CD4-positive, alpha-beta memory T cell (primary cell): ENCODE results near the gene KANK2. TPM values are rescaled to one million over a fixed set of nuclear protein-coding genes. Genes with fewer than 3 reads are reported as not detected.
"Not testable (repeated sequence)": the region's sequence is repeated elsewhere in the genome, so short reads cannot be mapped to it uniquely, and the experiment has no call there.

Experiments used
- CTCF ChIA-PET: fragments of 350-600 bp; sonication (Branson Sonifier 250); formaldehyde crosslinking; loops from one replicate; lab custom pipeline; 2021; ENCODE audit warnings: inconsistent platforms; ENCODE audit not compliant: partially characterized antibody; lab: Charles Lee
- POLR2A ChIA-PET: fragments of 350-600 bp; sonication (Branson Sonifier 250); formaldehyde crosslinking; loops from one replicate; lab custom pipeline; 2021; ENCODE audit not compliant: partially characterized antibody; lab: Charles Lee
- DNase-seq, 5 donors: peaks; one replicate each; pipeline versions ENCODE4 v3.0.0 to v3.0.0-alpha.2; 2020 to 2022; ENCODE audit warnings: mixed read lengths in 1 of 5
- H3K27ac ChIP-seq: one replicate; pipeline ENCODE4 v1.7.0; 2013; ENCODE audit warnings: low read depth, low read length
- H3K27me3 ChIP-seq: 2 replicates; pipeline ENCODE4 v1.7.0; 2013; ENCODE audit warnings: mild to moderate bottlenecking, low read length, moderate library complexity; ENCODE audit not compliant: insufficient read depth
- H3K36me3 ChIP-seq: 2 replicates; pipeline ENCODE4 v1.7.0; 2013; ENCODE audit warnings: mild to moderate bottlenecking, low read length, moderate library complexity; ENCODE audit not compliant: insufficient read depth
- H3K4me1 ChIP-seq: 2 replicates; pipeline ENCODE4 v1.7.0; 2013; ENCODE audit warnings: mild to moderate bottlenecking, low read length, moderate library complexity; ENCODE audit not compliant: insufficient read depth
- H3K4me3 ChIP-seq, 2 donors: one replicate each; pipeline ENCODE4 v1.7.0; 2013; ENCODE audit warnings: low read length in 2 of 2, mild to moderate bottlenecking in 1 of 2
- H3K9me3 ChIP-seq, 2 donors: one replicate each; pipeline ENCODE4 v1.7.0; 2013; ENCODE audit warnings: low read length in 2 of 2, control low read depth in 1 of 2; ENCODE audit not compliant: control insufficient read depth in 1 of 2
- H3K27ac Mint-ChIP-seq, 7 donors: one replicate each; pipeline ENCODE4 v1.8.0; 2020 to 2021; ENCODE audit warnings: mixed read lengths in 7 of 7, mild to moderate bottlenecking in 6 of 7, inconsistent platforms in 3 of 7, moderate library complexity in 3 of 7
- H3K27me3 Mint-ChIP-seq, 2 donors: one replicate each; pipeline ENCODE4 v1.8.0; 2020 to 2021; ENCODE audit warnings: mixed read lengths in 2 of 2
- H3K36me3 Mint-ChIP-seq, 2 donors: one replicate each; pipeline ENCODE4 v1.8.0; 2020 to 2021; ENCODE audit warnings: mixed read lengths in 2 of 2, inconsistent platforms in 1 of 2, mild to moderate bottlenecking in 1 of 2
- H3K4me1 Mint-ChIP-seq, 4 donors: one replicate each; pipeline ENCODE4 v1.8.0; 2020 to 2021; ENCODE audit warnings: mixed read lengths in 4 of 4, mild to moderate bottlenecking in 1 of 4
- H3K4me3 Mint-ChIP-seq, 8 donors: one replicate each; pipeline ENCODE4 v1.8.0; 2020 to 2021; ENCODE audit warnings: mixed read lengths in 8 of 8, mild to moderate bottlenecking in 7 of 8, moderate library complexity in 6 of 8, inconsistent platforms in 3 of 8
- H3K9me3 Mint-ChIP-seq, 8 donors: one replicate each; pipeline ENCODE4 v1.8.0; 2020 to 2021; ENCODE audit warnings: mixed read lengths in 8 of 8, mild to moderate bottlenecking in 5 of 8, inconsistent platforms in 3 of 8, moderate library complexity in 1 of 8
- intact Hi-C: fragments of 100-400 bp; cut with micrococcal nuclease; formaldehyde crosslinking; loops from one replicate; pipeline ENCODE4 v1.15.1; 2023
- polyA plus RNA-seq, 2 donors: library from polyadenylated mRNA; unstranded; fragments of 300-500 nt; fragmentation: Illumina TruSeq; gene quantifications; one replicate each; pipeline ENCODE4 v1.2.3, GENCODE V29; 2021
- total RNA-seq, 2 experiments: library from RNA; stranded (reverse); gene quantifications; one replicate each; pipeline ENCODE4 v1.2.3, GENCODE V29; 2021

The KANK2 gene
- total and polyA plus RNA-seq, 4 experiments from 2014 or later: 0.17 to 0.52 (median 0.39) TPM; not detected in 1

DNA sequence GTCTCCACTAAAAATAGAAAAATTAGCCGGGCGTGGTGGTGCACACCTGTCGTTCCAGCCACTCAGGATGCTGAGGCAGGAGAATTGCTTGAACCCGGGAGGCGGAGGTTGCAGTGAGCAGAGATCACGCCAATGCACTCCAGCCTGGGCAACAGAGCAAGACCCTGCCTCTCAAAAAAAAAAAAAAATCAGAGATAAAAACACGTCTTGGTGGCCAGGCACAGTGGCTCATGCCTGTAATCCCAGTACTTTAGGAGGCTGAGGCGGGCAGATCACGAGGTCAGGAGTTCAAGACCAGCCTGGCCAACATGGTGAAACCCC is 18.2 kb downstream of the KANK2 start:
- H3K4me3 Mint-ChIP-seq, POLR2A ChIA-PET, H3K9me3 Mint-ChIP-seq, intact Hi-C loops, H3K27ac Mint-ChIP-seq, H3K4me3 ChIP-seq, H3K4me1 ChIP-seq, CTCF ChIA-PET, H3K27me3 Mint-ChIP-seq, DNase-seq, H3K36me3 Mint-ChIP-seq, H3K27ac ChIP-seq, H3K36me3 ChIP-seq, H3K27me3 ChIP-seq, H3K9me3 ChIP-seq: not testable (repeated sequence)
- H3K4me1 Mint-ChIP-seq: peaks cover 3 to 15% (median 7%) of the 10 kb centered on the region in 4 donors

DNA sequence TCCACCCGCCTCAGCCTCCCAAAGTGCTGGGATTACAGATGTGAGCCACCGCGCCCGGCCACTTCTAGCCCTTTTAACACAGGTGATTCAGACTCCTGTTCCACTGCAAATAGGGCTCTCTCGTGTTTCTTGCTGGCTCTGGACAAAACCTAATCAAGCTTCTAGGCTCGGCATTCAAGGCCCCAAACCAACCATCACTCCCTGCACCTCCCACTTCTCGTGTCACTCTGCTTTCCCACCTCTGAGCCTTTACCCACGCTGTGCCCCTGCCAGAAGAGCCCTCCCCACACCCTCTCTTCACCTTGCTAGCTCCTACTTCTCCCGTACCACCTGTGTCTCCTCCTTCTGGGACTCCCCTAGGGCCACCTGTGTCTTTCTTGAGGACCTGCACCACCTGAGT is 19.8 kb downstream of the KANK2 start:
- Mint-ChIP-seq H3K27me3 (peaks cover 0 to 4% of the 10 kb centered on the region in 2 donors), H3K4me3 (no peak overlapping the region), H3K4me1 (peaks cover 3 to 15% (median 7%) of the 10 kb centered on the region in 4 donors), H3K27ac (no peak overlapping the region), H3K9me3 (peaks cover 0 to 2% (median 0%) of the 10 kb centered on the region in 8 donors), H3K36me3 (no peaks in the 10 kb centered on the region)
- H3K4me1 ChIP-seq: peaks cover 9% of the 10 kb centered on the region
- no peaks in the 10 kb centered on the region for H3K9me3 ChIP-seq
- no peak for DNase-seq
- H3K27me3 ChIP-seq: no peaks in the 10 kb centered on the region
- H3K36me3 ChIP-seq: no peaks in the 10 kb centered on the region
- H3K4me3 ChIP-seq: no peak overlapping the region
- CTCF ChIA-PET: interaction anchor here (1.4 kb wide), 1 partner anchor 52 kb away, joined by 3 read pairs; no protein-coding TSS in a partner anchor
- POLR2A ChIA-PET: no interaction called here
- H3K27ac ChIP-seq: no peak overlapping the region
- intact Hi-C loops: no loop called here

DNA sequence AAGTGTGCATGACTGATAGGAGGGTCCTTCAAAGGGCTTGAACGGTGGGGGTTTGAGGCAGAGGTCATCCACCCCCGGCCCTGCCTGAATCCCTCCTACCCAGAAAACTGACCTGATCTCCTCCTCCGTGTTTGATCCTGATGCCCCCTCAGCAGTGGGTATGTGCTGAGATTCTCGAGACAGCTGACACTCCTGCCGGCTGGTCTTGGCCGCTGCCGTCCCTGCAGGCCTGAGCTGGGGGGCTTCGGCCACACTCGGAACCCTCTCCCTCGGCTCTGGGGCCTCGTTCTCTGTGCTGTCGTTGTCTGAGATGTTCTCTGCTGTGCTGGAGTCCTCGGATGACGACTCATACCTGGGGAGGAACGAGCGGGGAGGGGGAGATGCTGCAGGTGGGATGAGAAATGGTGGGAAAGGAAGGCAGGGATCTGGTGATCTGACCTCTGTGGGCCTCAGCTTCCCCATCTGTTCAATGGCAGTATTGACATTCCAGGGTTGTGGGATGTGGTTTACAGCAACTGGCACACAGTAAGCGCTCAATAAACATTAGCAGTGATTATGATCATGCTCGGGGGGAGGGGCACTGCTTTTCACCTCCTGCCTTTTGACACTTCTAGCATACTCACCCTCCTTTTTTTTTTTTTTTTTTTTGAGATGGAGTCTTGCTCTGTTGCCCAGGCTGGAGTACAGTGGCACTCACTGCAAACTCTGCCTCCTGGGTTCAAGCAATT is 20.7 kb downstream of the KANK2 start:
- Mint-ChIP-seq H3K4me3 (no peak overlapping the region), H3K9me3 (peaks cover 0 to 2% (median 0%) of the 10 kb centered on the region in 8 donors), H3K4me1 (peaks cover 3 to 15% (median 7%) of the 10 kb centered on the region in 4 donors), H3K27ac (no peak overlapping the region), H3K27me3 (peaks cover 0 to 4% of the 10 kb centered on the region in 2 donors), H3K36me3 (no peaks in the 10 kb centered on the region)
- H3K4me1 ChIP-seq: peaks cover 9% of the 10 kb centered on the region
- no peaks in the 10 kb centered on the region for H3K9me3 ChIP-seq
- no peak overlapping the region for H3K27ac ChIP-seq
- no peaks in the 10 kb centered on the region for H3K36me3 ChIP-seq
- POLR2A ChIA-PET: no interaction called here
- DNase-seq: no peak
- CTCF ChIA-PET: interaction anchor here (1.4 kb wide), 1 partner anchor 51 kb away, joined by 3 read pairs; no protein-coding TSS in a partner anchor
- H3K4me3 ChIP-seq: no peak overlapping the region
- intact Hi-C loops: no loop called here
- H3K27me3 ChIP-seq: no peaks in the 10 kb centered on the region

GRCh38 chr19:11175920-11176319 is 21.4 kb downstream of the KANK2 start:
- Histone ChIP-seq H3K9me3 (no peaks in the 10 kb centered on the region), H3K36me3 (no peaks in the 10 kb centered on the region), H3K27ac (no peak overlapping the region), H3K4me1 (peaks cover 9% of the 10 kb centered on the region), H3K4me3 (no peak overlapping the region), H3K27me3 (no peaks in the 10 kb centered on the region)
- ChIA-PET POLR2A (no interaction called here), CTCF (no interaction called here)
- Mint-ChIP-seq H3K36me3 (no peaks in the 10 kb centered on the region), H3K4me3 (no peak overlapping the region), H3K27me3 (peaks cover 0 to 4% of the 10 kb centered on the region in 2 donors), H3K9me3 (peaks cover 0 to 2% (median 0%) of the 10 kb centered on the region in 8 donors), H3K27ac (no peak overlapping the region), H3K4me1 (peaks cover 3 to 15% (median 7%) of the 10 kb centered on the region in 4 donors)
- intact Hi-C loops: no loop called here
- no peak for DNase-seq

DNA sequence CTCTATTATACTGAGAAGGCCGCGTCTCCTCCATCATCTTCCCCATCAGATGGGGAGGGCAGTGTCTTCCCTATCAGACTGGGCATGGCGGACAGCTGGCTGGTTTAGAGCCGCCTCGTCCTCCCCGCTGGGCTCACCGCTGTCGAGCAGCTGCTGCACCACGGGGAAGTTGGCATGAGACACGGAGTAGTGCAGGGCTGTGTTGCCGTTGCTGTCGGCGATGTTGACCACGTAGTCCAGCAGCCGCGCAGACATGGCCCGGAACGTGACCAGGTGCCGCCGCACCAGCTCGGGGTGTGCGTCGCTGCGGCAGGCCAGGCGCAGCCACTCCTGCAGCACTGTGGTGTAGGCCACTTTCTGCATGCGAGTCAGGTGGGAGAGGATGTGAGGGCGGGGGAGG is 23.0 kb downstream of the KANK2 start:
- Histone ChIP-seq H3K4me1 (peaks cover under 1% of the 10 kb centered on the region), H3K27me3 (no peaks in the 10 kb centered on the region), H3K36me3 (no peaks in the 10 kb centered on the region), H3K27ac (no peak overlapping the region), H3K9me3 (no peaks in the 10 kb centered on the region), H3K4me3 (no peak overlapping the region)
- Mint-ChIP-seq H3K4me1 (peaks cover 0 to 4% (median 0%) of the 10 kb centered on the region in 4 donors), H3K27ac (no peak overlapping the region), H3K27me3 (peaks cover 0 to 4% of the 10 kb centered on the region in 2 donors), H3K4me3 (no peak overlapping the region), H3K9me3 (peaks cover 0 to 2% (median 0%) of the 10 kb centered on the region in 8 donors), H3K36me3 (no peaks in the 10 kb centered on the region)
- ChIA-PET CTCF (no interaction called here), POLR2A (no interaction called here)
- DNase-seq: no peak
- intact Hi-C loops: no loop called here

GRCh38 chr19:11173516-11174155 is 23.7 kb downstream of the KANK2 start:
- H3K36me3 ChIP-seq: no peaks in the 10 kb centered on the region
- Mint-ChIP-seq H3K27me3 (peaks cover 0 to 4% of the 10 kb centered on the region in 2 donors), H3K9me3 (peaks cover 0 to 2% (median 0%) of the 10 kb centered on the region in 8 donors), H3K36me3 (no peaks in the 10 kb centered on the region), H3K4me1 (peaks cover 0 to 4% (median 0%) of the 10 kb centered on the region in 4 donors), H3K27ac (no peak overlapping the region), H3K4me3 (no peak overlapping the region)
- ChIA-PET POLR2A (no interaction called here), CTCF (no interaction called here)
- no peak overlapping the region for H3K4me3 ChIP-seq
- DNase-seq: no peak
- H3K27ac ChIP-seq: no peak overlapping the region
- no peaks in the 10 kb centered on the region for H3K4me1 ChIP-seq
- H3K27me3 ChIP-seq: no peaks in the 10 kb centered on the region
- no peaks in the 10 kb centered on the region for H3K9me3 ChIP-seq
- intact Hi-C loops: no loop called here

GRCh38 chr19:11172576-11172975 is 24.8 kb downstream of the KANK2 start:
- Mint-ChIP-seq H3K4me1 (peaks cover 0 to under 1% (median 0%) of the 10 kb centered on the region in 4 donors), H3K27ac (no peak overlapping the region), H3K27me3 (peaks cover 0 to under 1% of the 10 kb centered on the region in 2 donors), H3K9me3 (peaks cover 0 to 2% (median 0%) of the 10 kb centered on the region in 8 donors), H3K4me3 (no peak overlapping the region), H3K36me3 (no peaks in the 10 kb centered on the region)
- CTCF ChIA-PET: interaction anchor here (1.2 kb wide), 1 partner anchor 71 kb away, joined by 3 read pairs; no protein-coding TSS in a partner anchor
- Histone ChIP-seq H3K27me3 (no peaks in the 10 kb centered on the region), H3K27ac (no peak overlapping the region), H3K36me3 (no peaks in the 10 kb centered on the region), H3K4me1 (no peaks in the 10 kb centered on the region), H3K9me3 (no peaks in the 10 kb centered on the region), H3K4me3 (no peak overlapping the region)
- no peak for DNase-seq
- intact Hi-C loops: no loop called here
- POLR2A ChIA-PET: no interaction called here
